Neutrophil (primary cell): Measurements from ENCODE around the gene COPB1.

Experiments
- H3K27ac ChIP-seq: fragments of 200-600 bp; sonication (generic); 2 replicates; pipeline ENCODE4 v1.5.1; 2016; ENCODE audit warnings: mild to moderate bottlenecking, moderate library complexity
- H3K27me3 ChIP-seq: fragments of 200-600 bp; sonication (generic); 2 replicates; pipeline ENCODE4 v1.6.0; 2016; ENCODE audit warnings: mild to moderate bottlenecking
- H3K36me3 ChIP-seq: fragments of 200-600 bp; sonication (generic); 2 replicates; pipeline ENCODE4 v1.5.1; 2017
- H3K4me1 ChIP-seq, 2 experiments: fragments of 200-600 bp in 1 of 2; sonication (generic) in 1 of 2; 1 replicate in 1 of 2; 2 replicates in 1 of 2; pipeline versions ENCODE4 v1.5.1 to v1.6.1; 2013 to 2016; ENCODE audit warnings: low read depth in 1 of 2, low read length in 1 of 2, mild to moderate bottlenecking in 1 of 2, moderate library complexity in 1 of 2; ENCODE audit not compliant: control insufficient read depth in 1 of 2, insufficient read depth in 1 of 2
- H3K4me3 ChIP-seq, 2 experiments: fragments of 200-600 bp in 1 of 2; sonication (generic) in 1 of 2; 1 replicate in 1 of 2; 2 replicates in 1 of 2; pipeline ENCODE4 v1.5.1; 2013 to 2016; ENCODE audit warnings: low read depth in 1 of 2, low read length in 1 of 2, mild to moderate bottlenecking in 1 of 2, moderate library complexity in 1 of 2
- H3K9me3 ChIP-seq: fragments of 200-600 bp; sonication (generic); 2 replicates; pipeline ENCODE4 v1.5.1; 2016
- CTCF ChIP-seq: fragments of 200-600 bp; sonication (generic); IDR thresholded peaks from 2 replicates; pipeline ENCODE4 v1.5.1; 2016; ENCODE audit warnings: antibody characterized with exemption

The COPB1 gene

DNA sequence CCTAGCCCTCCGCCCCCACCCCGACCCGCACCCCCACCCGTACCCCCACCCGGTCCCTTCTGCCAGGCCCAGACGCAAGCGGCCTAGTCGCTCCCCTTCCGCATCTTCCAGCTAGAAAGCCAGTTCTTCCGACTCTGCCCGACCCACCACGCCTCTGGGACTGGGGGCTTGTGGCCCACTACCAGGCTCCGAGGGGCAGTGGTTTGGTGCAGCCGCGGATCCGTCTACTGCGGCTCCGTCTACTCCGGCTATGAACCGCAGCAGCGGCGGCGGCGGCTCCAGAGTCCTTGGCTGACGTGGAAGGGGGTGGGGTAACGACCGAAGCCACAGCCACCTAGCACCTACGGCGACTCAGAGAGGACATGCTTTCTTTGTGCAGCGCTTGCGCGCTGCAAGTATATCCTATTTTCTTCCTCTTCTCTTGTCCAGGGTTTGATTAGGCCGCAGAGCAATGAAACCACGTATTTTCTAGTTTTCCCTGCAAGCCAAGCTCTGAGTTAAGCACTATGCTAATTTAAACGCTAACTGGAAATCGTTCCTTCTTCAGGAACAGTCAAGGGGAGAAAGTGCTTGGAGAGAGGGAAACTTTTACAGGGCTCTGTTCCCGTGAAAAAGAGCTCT lies at the start of gene COPB1:
Gene COPB1 (minus strand): TSS at position 252 of the 621 bp plus-strand sequence. CDS start 883 bp downstream, outside the sequence.
- Histone ChIP-seq H3K4me3 (peak within 1 kb of the TSS; percentile 88 to 90), H3K36me3 (peaks cover 55% of the 10 kb centered on the region), H3K4me1 (peaks cover 18 to 28% of the 10 kb centered on the region in 2 experiments), H3K27ac (peak within 1 kb of the TSS; percentile 92), H3K9me3 (no peaks in the 10 kb centered on the region), H3K27me3 (no peaks in the 10 kb centered on the region)
- no peak for TF ChIP-seq CTCF

GRCh38 chr11:14547440-14547839 lies 47.8 kb upstream of the COPB1 start:
- no peak for TF ChIP-seq CTCF
- H3K27ac ChIP-seq: no peak overlapping the region
- no peak overlapping the region for H3K4me3 ChIP-seq
- H3K9me3 ChIP-seq: no peaks in the 10 kb centered on the region
- H3K36me3 ChIP-seq: no peaks in the 10 kb centered on the region
- no peaks in the 10 kb centered on the region for H3K27me3 ChIP-seq
- peaks cover 34% of the 10 kb centered on the region in 2 experiments for H3K4me1 ChIP-seq

GRCh38 chr11:14546672-14547071 lies 47.1 kb upstream of the COPB1 start:
- H3K36me3 ChIP-seq: no peaks in the 10 kb centered on the region
- no peaks in the 10 kb centered on the region for H3K9me3 ChIP-seq
- no peak overlapping the region for H3K27ac ChIP-seq
- no peaks in the 10 kb centered on the region for H3K27me3 ChIP-seq
- no peak for TF ChIP-seq CTCF
- H3K4me3 ChIP-seq: no peak overlapping the region
- peaks cover 41 to 42% of the 10 kb centered on the region in 2 experiments for H3K4me1 ChIP-seq

- Histone ChIP-seq H3K9me3 (no peaks in the 10 kb centered on the region), H3K36me3 (no peaks in the 10 kb centered on the region), H3K27ac (peak overlapping the region; percentile 80), H3K4me3 (peak overlapping the region in 1 of 2 experiments; percentile 16), H3K4me1 (peaks cover 61 to 63% of the 10 kb centered on the region in 2 experiments), H3K27me3 (no peaks in the 10 kb centered on the region)
- TF ChIP-seq CTCF: no peak
Measured at GRCh38 chr11:14544611-14545010, 45.0 kb upstream of the COPB1 start.

DNA sequence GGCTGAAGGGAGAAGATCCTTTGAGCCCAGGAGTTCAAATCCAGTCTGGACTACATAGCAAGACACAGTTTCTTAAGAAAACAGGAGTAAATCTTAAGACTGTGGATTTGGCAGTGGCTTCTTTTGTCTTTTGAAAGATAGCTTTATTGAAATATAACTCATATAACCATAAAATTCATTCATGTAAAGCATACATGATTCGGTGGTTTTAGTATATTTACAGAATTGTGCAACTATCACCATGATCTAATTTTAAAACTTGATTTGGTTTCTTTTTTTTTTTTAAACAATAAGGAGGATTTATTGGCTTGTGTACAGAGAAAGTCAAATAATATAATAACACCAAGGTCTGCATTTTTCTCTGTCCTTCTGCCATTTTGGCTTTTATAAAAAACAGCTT lies 43.6 kb upstream of the COPB1 start:
- H3K4me3 ChIP-seq: no peak overlapping the region
- no peaks in the 10 kb centered on the region for H3K27me3 ChIP-seq
- TF ChIP-seq CTCF: no peak
- no peaks in the 10 kb centered on the region for H3K36me3 ChIP-seq
- peaks cover 61 to 63% of the 10 kb centered on the region in 2 experiments for H3K4me1 ChIP-seq
- H3K9me3 ChIP-seq: no peaks in the 10 kb centered on the region
- peak overlapping the region; percentile 80 for H3K27ac ChIP-seq
